ENCODE measurements around the gene ALX3.

ALX3 gene

GRCh38 chr1:110098222-110099026, 28.0 kb upstream of the ALX3 start:
- peaks cover 7% of the 10 kb centered on the region; the same call in 1 of the 2 replicates for H3K9me3 ChIP-seq (ENCODE audit: insufficient read depth, low read length)
- no peaks in the 10 kb centered on the region for H3K27me3 ChIP-seq (ENCODE audit: insufficient read depth, insufficient read length)
- no peak overlapping the region for H3K9ac ChIP-seq (ENCODE audit: insufficient read length, low read depth)
- TF ChIP-seq ZNF274 (IDR thresholded peaks at IDR 0.05; ENCODE audit: low read depth, low read length): no peak
- no peak for TF ChIP-seq SUZ12 (IDR thresholded peaks at IDR 0.05; ENCODE audit: extremely low read depth, insufficient read depth, insufficient read length)
- no peak for DNase-seq (ENCODE audit: low read depth, low spot score)
- no peak overlapping the region for H3K4me3 ChIP-seq (ENCODE audit: insufficient read length, low read depth)
- no peaks in the 10 kb centered on the region for H3K36me3 ChIP-seq (ENCODE audit: insufficient read depth, insufficient read length, low read length)
- H3K4me1 ChIP-seq (ENCODE audit: insufficient read depth, insufficient read length): peaks cover 9% of the 10 kb centered on the region

GRCh38 chr1:110097507-110098221, 27.2 kb upstream of the ALX3 start:
- H3K27me3 ChIP-seq (ENCODE audit: insufficient read depth, insufficient read length): no peaks in the 10 kb centered on the region
- TF ChIP-seq SUZ12 (IDR thresholded peaks at IDR 0.05; ENCODE audit: extremely low read depth, insufficient read depth, insufficient read length): no peak
- TF ChIP-seq YY1 (IDR thresholded peaks at IDR 0.05; ENCODE audit: insufficient read depth, insufficient read length): no peak
- TF ChIP-seq ZNF274 (IDR thresholded peaks at IDR 0.05; ENCODE audit: low read depth, low read length): no peak
- H3K36me3 ChIP-seq (ENCODE audit: insufficient read depth, insufficient read length, low read length): no peaks in the 10 kb centered on the region
- H3K4me3 ChIP-seq (ENCODE audit: insufficient read length, low read depth): no peak overlapping the region
- H3K9ac ChIP-seq (ENCODE audit: insufficient read length, low read depth): no peak overlapping the region
- H3K4me1 ChIP-seq (ENCODE audit: insufficient read depth, insufficient read length): peaks cover 9% of the 10 kb centered on the region
- no peak for DNase-seq (ENCODE audit: low read depth, low spot score)
- peaks cover 7% of the 10 kb centered on the region; the same call in 1 of the 2 replicates for H3K9me3 ChIP-seq (ENCODE audit: insufficient read depth, low read length)

GRCh38 chr1:110094931-110095654, 24.6 kb upstream of the ALX3 start:
- no peak for TF ChIP-seq YY1 (IDR thresholded peaks at IDR 0.05; ENCODE audit: insufficient read depth, insufficient read length)
- TF ChIP-seq SUZ12 (IDR thresholded peaks at IDR 0.05; ENCODE audit: extremely low read depth, insufficient read depth, insufficient read length): no peak
- TF ChIP-seq ZNF274 (IDR thresholded peaks at IDR 0.05; ENCODE audit: low read depth, low read length): no peak
- Histone ChIP-seq H3K4me1 (ENCODE audit: insufficient read depth, insufficient read length) (peaks cover 9% of the 10 kb centered on the region), H3K4me3 (ENCODE audit: insufficient read length, low read depth) (no peak overlapping the region), H3K27me3 (ENCODE audit: insufficient read depth, insufficient read length) (peaks cover 4% of the 10 kb centered on the region), H3K9ac (ENCODE audit: insufficient read length, low read depth) (no peak overlapping the region), H3K9me3 (ENCODE audit: insufficient read depth, low read length) (peaks cover 7% of the 10 kb centered on the region; the same call in 1 of the 2 replicates), H3K36me3 (ENCODE audit: insufficient read depth, insufficient read length, low read length) (no peaks in the 10 kb centered on the region)
- no peak for DNase-seq (ENCODE audit: low read depth, low spot score)

GRCh38 chr1:110092991-110093390, 22.5 kb upstream of the ALX3 start:
- H3K9ac ChIP-seq (ENCODE audit: insufficient read length, low read depth): no peak overlapping the region

GRCh38 chr1:110091791-110092190, 21.3 kb upstream of the ALX3 start:
- Histone ChIP-seq H3K27me3 (ENCODE audit: insufficient read depth, insufficient read length) (peaks cover 19% of the 10 kb centered on the region), H3K4me3 (ENCODE audit: insufficient read length, low read depth) (no peak overlapping the region), H3K9me3 (ENCODE audit: insufficient read depth, low read length) (peaks cover 11% of the 10 kb centered on the region; the same call in 1 of the 2 replicates), H3K36me3 (ENCODE audit: insufficient read depth, insufficient read length, low read length) (no peaks in the 10 kb centered on the region), H3K9ac (ENCODE audit: insufficient read length, low read depth) (no peak overlapping the region), H3K4me1 (ENCODE audit: insufficient read depth, insufficient read length) (peaks cover 19% of the 10 kb centered on the region)
- no peak for DNase-seq (ENCODE audit: low read depth, low spot score)
- TF ChIP-seq YY1 (IDR thresholded peaks at IDR 0.05; ENCODE audit: insufficient read depth, insufficient read length): no peak
- no peak for TF ChIP-seq SUZ12 (IDR thresholded peaks at IDR 0.05; ENCODE audit: extremely low read depth, insufficient read depth, insufficient read length)
- TF ChIP-seq ZNF274 (IDR thresholded peaks at IDR 0.05; ENCODE audit: low read depth, low read length): no peak

More at GRCh38 chr1:110092991-110093390, 22.5 kb upstream of the ALX3 start:
- H3K27me3 ChIP-seq (ENCODE audit: insufficient read depth, insufficient read length): peaks cover 7% of the 10 kb centered on the region
- H3K4me1 ChIP-seq (ENCODE audit: insufficient read depth, insufficient read length): peaks cover 19% of the 10 kb centered on the region
- peaks cover 11% of the 10 kb centered on the region; the same call in 1 of the 2 replicates for H3K9me3 ChIP-seq (ENCODE audit: insufficient read depth, low read length)
- no peak for DNase-seq (ENCODE audit: low read depth, low spot score)
- no peak overlapping the region for H3K4me3 ChIP-seq (ENCODE audit: insufficient read length, low read depth)
- no peaks in the 10 kb centered on the region for H3K36me3 ChIP-seq (ENCODE audit: insufficient read depth, insufficient read length, low read length)
- no peak for TF ChIP-seq YY1 (IDR thresholded peaks at IDR 0.05; ENCODE audit: insufficient read depth, insufficient read length)
- TF ChIP-seq ZNF274 (IDR thresholded peaks at IDR 0.05; ENCODE audit: low read depth, low read length): no peak
- TF ChIP-seq SUZ12 (IDR thresholded peaks at IDR 0.05; ENCODE audit: extremely low read depth, insufficient read depth, insufficient read length): no peak

- peaks cover 23% of the 10 kb centered on the region for H3K27me3 ChIP-seq (ENCODE audit: insufficient read depth, insufficient read length)
- no peak overlapping the region for H3K4me3 ChIP-seq (ENCODE audit: insufficient read length, low read depth)
- H3K36me3 ChIP-seq (ENCODE audit: insufficient read depth, insufficient read length, low read length): no peaks in the 10 kb centered on the region
- TF ChIP-seq SUZ12 (IDR thresholded peaks at IDR 0.05; ENCODE audit: extremely low read depth, insufficient read depth, insufficient read length): no peak
- TF ChIP-seq ZNF274 (IDR thresholded peaks at IDR 0.05; ENCODE audit: low read depth, low read length): no peak
- H3K9ac ChIP-seq (ENCODE audit: insufficient read length, low read depth): no peak overlapping the region
- peaks cover 19% of the 10 kb centered on the region for H3K4me1 ChIP-seq (ENCODE audit: insufficient read depth, insufficient read length)
- peaks cover 11% of the 10 kb centered on the region; the same call in 1 of the 2 replicates for H3K9me3 ChIP-seq (ENCODE audit: insufficient read depth, low read length)
- DNase-seq (ENCODE audit: low read depth, low spot score): no peak
Observed at GRCh38 chr1:110091381-110091780, 20.9 kb upstream of the ALX3 start.

All from NT2/D1 (cell line).